ENCODE measurements around the gene KRT79.

Gene KRT79

DNA sequence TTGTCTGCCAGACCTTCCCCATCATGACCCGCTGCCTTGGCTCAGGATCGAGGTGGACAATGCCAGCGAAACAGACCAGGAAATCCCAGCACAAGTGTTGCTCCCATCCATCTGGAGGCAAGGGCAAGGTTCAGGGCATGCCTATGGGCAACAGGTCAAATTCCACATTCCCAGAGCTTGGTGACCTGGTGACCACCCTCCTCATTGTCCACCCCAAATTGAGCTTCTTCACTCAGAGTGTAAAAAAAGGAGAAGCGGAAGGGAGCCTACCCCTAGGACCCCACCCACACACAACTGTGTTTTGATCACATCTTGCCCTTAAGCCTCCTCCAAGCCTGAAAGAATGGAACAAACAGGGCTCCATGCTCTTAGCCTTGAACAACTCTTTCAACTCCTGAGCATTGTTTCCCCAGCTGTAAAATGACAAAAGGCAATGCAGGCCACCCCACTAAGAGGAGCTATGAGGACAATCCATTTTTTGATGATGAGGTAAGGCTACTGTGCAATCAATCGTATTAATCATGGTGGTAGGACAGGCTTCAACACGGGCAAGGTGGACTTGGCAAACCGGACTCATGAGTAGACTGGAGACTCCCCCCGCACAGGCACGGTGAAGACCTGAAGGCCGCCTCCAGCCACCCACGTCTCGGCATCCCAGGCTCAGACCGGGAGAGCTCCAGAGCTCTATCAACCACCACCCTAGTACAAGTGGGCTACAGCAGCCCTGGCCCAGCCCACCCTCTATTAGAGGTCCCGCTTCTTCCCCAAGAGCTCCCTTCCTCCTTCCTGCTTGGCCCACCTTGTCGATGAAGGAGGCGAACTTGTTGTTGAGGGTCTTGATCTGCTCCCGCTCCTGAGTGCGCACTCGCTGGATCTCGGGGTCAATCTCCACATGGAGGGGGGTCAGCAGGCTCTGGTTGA lies 866 bp downstream of the KRT79 start:
- DNase-seq = no peak

GRCh38 chr12:52832451-52832850 lies 1.7 kb downstream of the KRT79 start:
- no peak for DNase-seq

- DNase-seq = no peak
Observed at GRCh38 chr12:52831251-52831650, 2.9 kb downstream of the KRT79 start.

- DNase-seq = no peak
Observed at GRCh38 chr12:52829986-52830770, 3.9 kb downstream of the KRT79 start.

- DNase-seq = no peak
Observed at GRCh38 chr12:52828591-52829021, 5.5 kb downstream of the KRT79 start.

DNA sequence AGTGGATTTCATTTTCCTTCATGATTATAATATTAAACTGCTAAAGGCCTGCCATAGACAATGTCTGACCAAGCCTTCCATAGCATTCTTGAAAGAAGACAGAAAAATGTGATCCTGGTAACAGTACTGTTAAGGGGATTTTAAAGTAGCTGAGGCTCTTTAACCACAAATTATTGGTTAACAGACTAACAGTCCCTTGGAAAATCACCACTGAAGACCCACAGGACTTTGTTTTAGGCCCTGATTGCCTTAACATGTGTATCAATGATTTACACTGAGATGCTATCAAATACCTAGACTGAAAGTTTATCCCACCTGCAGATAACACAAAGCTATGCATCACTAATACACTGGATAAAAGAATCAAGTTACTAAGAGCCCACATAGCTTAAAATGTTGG lies 6.0 kb downstream of the KRT79 start:
- DNase-seq = no peak

GRCh38 chr12:52827499-52828090 lies 6.5 kb downstream of the KRT79 start:
- no peak for DNase-seq

- no peak for DNase-seq
Observed at GRCh38 chr12:52826611-52827498, 7.3 kb downstream of the KRT79 start.

DNA sequence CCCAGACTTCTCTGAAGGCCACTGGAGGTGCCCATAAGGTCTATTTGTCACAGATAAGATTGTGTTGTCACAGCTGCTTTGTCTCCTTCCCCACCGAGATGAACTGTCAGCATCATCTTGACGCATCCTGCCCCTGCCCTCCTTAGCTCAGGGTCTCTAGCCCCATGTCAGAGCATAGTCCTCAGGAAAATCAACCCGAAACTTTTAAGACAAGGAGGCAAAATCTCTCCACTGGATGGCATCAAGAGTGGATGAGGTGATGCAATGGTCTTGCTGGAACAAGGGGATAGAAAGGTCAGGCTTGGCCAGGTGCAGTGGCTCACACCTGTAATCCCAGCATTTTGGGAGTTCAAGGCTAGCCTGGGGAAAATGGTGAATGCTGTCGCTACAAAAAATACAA lies 8.2 kb downstream of the KRT79 start:
- DNase-seq = no peak

DNA sequence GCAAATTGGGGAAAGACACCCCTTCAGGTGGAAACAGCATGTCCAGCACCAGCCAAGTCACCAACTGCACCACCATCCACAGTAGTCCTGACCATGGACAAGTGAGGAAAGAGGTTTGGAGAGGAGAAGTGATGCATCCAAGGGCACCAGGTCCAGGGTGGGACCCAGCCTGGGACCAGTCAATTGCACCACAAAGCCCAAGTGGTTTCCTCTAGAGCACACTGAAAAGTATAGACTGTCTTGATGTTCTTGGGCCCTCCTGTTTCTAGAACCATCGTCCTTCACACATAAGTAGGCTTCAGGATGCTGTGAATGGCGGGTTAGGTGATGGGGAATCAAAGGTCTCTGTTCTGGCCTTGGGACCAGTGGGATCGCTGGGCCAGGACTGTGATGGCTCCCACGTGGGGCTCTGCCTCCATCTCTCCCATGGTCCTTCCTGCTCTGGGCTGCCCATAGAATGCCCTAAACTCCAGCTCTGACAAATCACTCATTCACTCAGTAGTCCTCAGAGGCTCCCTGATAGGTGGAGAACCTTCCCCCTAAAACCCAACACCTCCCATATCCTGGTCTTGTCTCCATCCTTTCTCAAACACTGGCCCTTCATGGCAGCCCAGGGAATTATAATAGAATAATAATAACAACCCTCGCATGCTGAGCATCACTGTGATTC lies 9.2 kb downstream of the KRT79 start:
- DNase-seq = no peak

DNA sequence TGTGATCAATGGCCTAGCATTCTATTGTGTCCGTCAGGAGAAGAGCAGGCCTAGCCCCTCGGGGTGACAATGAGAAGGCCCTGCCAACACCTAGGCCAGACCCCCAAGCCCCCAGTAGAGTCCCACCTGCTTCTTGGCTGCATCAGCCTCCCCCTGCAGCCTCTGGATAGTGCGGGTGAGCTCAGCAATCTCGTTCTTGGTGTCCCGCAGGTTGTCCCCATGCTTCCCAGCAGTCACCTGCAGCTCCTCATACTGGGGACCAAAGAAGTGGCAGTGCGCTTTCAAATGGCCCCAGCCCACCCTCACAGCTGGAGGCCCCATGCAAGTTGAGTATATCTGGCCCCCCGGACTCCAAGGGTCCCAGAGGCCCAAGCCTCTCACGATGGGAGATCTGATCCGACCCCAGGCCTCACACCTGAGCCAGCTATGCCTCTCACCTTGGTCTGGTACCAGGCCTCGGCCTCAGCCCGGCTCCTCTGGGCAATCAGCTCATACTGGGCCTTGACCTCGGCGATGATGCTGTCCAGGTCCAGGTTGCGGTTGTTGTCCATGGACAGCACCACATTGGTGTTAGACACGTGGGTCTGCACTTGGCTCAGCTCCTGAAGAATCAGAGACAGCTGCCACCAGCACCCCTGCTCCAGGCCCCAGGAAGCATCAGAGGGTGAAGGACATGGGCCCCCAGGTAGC lies 10.2 kb downstream of the KRT79 start:
- no peak for DNase-seq

- no peak for DNase-seq
Observed at GRCh38 chr12:52822771-52823510, 11.2 kb downstream of the KRT79 start.

DNA sequence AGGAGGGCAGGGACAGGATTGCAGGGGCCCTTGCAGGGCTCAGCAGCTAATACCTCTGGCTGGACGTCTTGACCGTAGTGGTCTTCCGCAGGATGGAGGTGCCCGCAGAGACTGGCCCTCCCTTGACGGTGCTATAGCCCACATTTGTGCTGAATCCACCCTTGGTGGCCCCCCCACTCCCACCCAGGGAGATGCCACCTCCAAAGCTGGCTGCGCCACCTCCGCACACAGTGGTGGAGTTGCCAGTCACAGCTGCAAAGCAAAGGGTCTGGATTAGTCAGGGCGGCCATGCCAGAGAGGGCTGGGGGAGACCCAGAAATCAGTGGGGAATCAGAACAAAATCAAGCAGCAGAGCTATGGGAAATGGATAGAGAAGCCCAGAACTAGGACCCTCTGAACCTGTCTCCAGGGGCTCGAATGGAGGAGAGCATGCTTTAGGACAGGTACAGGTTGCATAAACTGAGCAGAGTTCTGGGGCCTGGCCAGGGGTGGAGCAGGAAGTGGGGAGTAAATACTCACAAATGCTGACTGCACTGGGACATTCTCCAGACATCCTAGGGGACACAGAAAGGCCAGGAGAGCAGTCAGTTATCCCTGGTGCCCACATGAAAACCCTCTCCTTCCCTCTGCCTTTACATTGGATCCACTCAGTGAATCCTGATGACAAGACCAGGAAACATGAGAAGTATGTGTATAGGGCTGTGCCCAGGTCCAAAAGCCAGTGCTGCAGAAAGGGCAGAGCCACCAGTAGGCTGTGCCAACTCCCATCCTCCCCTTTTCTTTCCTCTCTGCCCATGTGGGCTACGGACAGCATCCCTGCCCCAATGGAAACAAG lies 12.1 kb downstream of the KRT79 start:
- no peak for DNase-seq

DNA sequence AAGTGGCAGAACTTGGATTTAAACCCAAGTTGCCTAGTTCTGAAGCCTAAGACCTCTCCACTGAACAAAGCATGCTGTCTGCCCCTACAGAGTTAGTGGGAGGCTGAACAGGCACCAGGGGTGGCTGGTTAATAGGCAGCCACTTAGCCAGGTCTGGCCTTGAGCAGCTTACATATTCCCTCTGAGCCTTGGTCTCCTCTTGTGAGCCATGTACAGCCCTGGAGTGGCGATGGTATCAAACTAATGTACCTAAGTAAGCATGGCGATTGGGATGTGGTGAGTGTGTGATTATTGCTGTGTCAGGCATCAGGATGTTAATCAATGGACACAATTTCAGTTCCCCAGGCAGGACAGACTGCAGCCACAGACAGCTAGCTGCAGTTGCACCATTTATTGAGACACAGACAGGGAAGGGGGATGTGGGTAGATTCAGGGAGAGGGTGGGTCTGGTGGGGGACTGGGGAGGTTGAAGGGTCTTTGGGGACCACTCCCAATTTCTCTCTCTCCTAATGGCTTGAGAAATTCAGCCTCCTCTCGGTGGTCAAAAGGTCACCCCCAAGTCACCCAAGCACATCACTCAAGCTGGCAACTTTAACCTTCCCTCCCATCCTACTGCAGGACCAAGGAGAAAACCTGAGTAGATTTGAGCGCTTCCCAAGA lies 12.9 kb downstream of the KRT79 start:
- DNase-seq = no peak

- no peak for DNase-seq
Observed at GRCh38 chr12:52820521-52820920, 13.6 kb downstream of the KRT79 start.

DNA sequence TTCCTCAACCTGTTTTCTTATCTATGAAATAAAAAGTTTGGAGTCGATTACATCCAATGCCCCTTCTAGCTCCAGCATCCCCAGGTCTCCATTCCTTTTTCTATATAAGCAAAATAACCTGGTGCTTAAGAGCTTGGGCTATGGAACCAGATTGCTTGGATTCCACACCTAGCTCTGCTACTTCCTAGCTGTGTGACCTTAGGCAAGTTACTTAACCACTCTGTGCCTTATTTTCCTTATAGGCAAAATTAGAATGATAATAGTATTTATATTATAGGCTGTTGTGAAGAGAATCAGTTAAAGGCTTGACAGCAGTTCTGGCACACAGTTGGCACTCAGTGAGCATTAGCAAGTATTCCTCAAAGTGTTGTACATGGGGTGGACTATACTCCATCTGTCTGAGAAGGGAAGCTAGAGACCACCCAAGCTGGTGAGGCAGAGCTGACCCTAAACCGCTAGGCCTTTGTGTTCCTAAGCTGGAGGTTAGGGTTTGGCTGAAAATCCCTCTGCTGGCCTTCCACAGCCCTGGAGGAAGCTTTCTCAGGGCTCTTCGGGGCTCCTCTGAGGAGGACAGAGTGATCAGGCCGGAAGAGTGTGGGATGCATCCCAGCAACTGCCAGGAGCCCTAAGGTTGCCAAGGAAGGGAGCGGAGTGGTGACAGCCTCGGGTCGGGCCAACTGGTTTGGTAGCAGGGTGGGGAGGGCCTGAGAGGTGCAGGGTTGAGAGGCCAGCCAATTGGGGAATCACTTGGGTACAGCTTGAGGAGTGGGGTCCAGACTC lies 14.2 kb downstream of the KRT79 start:
- DNase-seq = no peak

GRCh38 chr12:52818887-52819420 lies 15.2 kb downstream of the KRT79 start:
- no peak for DNase-seq

GRCh38 chr12:52818388-52818787 lies 15.7 kb downstream of the KRT79 start:
- no peak for DNase-seq
